ENCODE measurements around the gene RARRES2.
A peak's percentile ranks its signal among the peaks of the same experiment; 100 is the strongest.
"Not testable (repeated sequence)": the region's sequence is repeated elsewhere in the genome, so short reads cannot be mapped to it uniquely, and the experiment has no call there.

Gene RARRES2

GRCh38 chr7:150335108-150335773 is 6.2 kb downstream of the RARRES2 start:
- peak; percentile 25 for DNase-seq

GRCh38 chr7:150334108-150334507 is 7.3 kb downstream of the RARRES2 start:
- DNase-seq: no peak

GRCh38 chr7:150333659-150334058 is 7.8 kb downstream of the RARRES2 start:
- DNase-seq: no peak

GRCh38 chr7:150332852-150333635 is 8.4 kb downstream of the RARRES2 start:
- DNase-seq: no peak

- no peak for DNase-seq
These were observed 11.1 kb downstream of the RARRES2 start for GRCh38 chr7:150330211-150330885.

DNA sequence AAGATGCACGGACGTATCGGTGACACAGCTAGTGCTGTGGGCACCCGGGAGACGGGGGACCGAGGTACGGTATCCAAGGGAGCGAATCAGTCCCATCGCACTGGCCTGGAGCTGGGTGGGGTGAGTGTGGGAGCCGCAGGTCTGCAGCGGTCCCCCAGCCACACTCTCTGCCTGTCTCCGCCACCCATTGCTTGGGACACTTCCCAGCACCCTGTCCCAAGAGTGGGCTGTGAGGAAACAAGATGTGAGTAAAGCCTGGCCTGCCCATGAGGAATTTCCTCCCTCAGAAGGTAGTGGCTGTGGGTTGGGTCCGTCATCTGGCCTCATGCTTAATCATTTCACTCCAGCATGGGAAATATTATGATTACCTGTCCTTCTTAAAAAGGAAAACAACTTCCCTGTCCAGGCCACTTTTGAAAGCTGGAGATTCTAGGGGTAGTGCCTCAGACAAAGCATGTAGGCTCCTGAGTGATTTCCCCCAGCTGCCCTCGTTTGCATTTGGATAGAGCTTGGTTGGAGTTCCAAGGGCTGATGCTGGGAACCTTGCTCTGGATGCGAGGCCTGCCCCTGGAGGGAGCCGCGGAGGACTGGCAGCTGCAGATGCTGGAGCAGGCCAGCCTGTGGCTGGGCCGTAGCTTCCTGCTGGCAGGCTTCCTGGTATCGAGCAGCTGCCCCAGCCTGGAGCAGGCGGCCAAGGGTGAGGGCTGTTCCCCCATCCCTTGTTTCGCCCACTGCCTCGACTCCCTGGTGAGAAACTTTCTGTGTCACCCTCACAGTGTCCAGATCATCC is 11.9 kb downstream of the RARRES2 start:
- no peak for DNase-seq

- DNase-seq: no peak
These were observed 14.1 kb downstream of the RARRES2 start for GRCh38 chr7:150327308-150327707.

DNA sequence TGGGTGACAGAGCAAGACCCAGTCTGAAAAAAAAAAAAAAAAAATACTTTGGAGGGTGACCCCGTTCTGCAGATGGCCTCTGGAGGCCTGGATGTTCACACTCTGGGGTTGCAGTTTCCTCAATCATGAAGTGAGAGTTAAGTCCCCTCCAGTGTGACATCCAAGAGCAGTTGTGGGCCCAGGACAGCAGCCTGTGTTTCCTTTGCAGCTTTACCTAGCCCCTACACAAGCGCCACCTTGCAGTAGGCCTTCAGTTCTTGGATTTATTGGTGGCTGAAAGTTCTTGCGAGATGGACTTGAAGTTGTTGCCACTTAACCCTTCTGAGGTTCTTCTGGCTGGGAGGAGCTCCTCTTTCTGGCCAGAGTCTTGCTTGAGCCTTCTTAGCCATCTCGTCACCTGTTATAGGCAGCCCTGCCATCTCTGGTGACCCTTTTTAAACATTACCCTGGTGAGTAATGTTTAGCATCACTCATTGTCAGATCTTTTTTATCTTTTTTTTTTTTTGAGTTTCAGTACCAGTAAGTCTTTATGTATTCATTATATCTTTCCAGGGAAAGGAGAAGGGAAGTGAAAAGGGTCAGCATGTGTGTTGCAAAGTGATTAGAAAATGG is 14.7 kb downstream of the RARRES2 start:
- DNase-seq: no peak

DNA sequence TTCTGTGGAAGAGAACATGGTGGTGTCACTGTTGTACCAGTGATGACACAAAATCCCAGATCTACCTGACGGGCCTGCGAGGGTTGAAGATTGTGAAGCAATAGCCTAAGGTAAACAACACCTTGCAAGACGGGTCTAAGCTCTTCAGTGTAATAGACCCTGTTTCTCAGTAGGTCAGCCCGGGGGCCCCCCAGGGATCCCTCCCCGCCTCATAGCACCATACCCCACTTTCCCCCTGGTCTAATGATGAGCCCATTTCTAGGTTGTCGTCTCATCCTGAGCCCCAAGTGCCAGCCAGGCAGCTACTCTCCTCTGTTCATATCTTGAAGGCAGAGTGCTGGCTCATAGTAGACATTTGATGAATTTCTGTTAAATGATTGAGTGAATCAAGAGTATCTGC is 15.5 kb downstream of the RARRES2 start:
- no peak for DNase-seq

DNA sequence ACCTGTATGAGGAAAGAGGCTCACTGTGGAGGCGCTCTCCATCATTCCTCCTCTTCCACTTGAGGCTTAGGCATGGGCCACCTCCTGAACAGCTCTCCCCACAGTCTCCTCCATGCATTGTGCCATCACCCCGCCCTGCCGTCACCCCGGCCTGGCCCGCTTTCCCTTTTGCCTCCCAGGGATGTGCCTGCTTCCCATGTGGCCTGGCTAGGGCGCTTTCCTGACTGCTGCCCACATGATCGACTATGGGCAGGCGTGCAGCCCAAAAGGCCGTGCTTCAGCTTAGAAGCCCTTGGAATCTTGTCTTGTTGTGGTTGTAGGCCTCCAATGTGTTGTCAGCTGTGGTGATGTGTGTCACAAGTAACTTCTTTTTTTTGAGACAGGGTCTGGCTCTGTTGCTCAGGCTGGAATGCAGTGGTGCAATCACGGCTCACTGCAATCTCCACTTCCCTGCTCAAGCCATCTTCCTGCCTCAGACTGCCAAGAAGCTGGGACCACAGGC is 16.3 kb downstream of the RARRES2 start:
- DNase-seq: no peak

DNA sequence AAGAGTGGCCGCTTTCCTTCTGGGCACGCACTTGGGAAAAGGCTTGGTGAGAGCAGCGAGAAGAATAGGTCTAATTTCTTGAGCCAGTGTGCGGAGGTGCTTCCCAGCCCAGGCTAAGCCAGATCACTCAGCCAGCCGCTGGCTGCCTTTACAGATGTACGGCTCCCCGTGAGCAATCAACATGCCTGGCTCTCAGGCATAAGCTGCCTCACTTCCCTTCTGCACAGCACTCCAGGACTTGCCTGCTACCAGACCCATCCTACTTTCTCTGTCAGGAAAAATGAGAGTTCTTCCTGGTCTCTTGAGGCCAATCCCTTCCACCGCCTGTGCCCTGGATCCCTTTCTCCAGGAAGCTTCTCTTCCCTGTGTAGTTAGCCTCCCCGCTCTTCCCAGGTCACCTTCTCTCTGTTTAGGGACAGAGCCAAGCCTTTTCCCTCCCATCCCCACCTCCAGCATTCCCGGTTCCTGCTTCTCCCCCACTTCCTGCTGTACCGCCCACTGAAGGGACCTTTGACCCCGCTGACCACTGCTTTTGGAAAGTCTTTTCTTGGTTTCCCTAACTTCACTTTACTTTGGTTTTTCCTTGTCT is 17.0 kb downstream of the RARRES2 start:
- DNase-seq: no peak

DNA sequence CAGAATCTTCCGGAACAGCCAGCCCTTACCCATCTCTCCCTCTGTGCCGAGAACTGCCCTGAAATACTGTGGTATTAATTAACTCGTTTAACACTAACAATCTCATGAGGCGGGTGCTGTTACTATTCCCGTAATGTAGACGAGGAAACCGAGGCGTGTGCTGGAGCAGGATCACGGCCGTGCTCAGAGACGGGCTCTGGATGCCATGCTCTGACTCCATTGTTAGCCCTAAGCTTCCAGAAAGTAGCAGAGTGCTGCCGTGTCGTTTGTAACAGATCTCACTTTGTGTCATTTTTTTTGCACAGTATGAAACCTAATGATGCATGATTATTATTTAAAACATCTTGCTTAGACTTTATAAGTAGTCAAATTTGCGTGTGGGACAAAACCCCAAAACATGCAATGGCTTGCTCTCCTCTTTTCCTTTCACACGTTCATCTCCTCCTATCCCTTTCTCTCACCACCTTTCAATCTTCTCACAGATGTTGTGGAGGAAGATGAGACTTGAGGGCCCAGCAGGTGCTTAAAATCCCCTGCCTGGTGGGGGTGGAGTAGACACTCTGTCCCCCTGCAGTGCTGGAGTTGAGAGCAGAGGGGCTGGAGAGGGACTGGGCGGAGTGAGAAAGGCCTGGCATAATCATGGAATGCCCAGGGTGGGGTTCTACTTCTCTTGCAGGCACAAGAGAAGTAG is 17.6 kb downstream of the RARRES2 start:
- DNase-seq: peak; percentile 14

DNA sequence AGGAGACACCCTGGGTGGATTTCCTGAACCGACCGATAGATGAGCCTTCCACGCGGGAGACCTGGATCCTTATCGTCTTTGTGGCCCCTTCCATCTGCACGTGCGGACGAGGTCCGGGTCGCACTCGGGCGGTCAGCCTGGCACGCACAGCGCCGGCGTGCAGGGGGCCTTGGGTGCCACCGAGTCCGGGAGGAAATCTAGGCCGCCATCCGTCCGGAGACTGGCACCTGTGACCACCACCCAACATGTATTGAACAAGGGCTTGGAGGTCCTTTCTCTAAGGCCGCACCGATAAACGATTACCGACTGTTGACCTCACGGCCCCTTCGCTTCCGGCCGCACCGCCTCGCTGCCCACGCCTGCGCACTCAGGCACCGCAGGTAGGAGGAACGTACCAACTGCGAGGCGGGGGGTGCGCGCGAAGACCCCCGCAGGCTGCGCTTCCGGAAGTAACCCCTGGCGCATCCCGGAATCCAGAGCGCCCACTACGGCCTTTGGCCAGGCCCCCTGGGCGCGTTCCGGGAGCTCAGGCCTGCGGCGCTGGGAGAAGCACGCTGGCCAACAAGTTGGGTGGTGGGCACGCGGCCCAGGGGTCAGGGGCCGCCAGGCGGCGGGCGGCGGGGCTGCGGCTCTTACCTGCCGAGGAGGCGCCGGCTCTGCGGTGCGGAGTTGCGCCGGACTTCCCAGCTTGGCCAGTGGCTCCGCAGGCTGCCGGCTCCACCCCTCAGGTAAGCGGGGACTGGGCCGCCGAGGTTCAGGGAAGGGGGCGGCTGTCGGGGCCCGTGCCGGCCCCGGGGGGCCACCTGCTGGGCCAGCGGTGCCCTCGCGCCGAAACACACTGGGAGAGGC is 18.4 kb downstream of the RARRES2 start, which contains the start of the genes ACTR3C and LRRC61:
ACTR3C (minus strand) TSS at position 713 of the 849 bp plus-strand sequence. CDS start 28,249 bp downstream, outside the sequence.
LRRC61 (plus strand) TSS at position 523 of the 849 bp plus-strand sequence. CDS start 13,507 bp downstream, outside the sequence.
- DNase-seq: peak; percentile 85

DNA sequence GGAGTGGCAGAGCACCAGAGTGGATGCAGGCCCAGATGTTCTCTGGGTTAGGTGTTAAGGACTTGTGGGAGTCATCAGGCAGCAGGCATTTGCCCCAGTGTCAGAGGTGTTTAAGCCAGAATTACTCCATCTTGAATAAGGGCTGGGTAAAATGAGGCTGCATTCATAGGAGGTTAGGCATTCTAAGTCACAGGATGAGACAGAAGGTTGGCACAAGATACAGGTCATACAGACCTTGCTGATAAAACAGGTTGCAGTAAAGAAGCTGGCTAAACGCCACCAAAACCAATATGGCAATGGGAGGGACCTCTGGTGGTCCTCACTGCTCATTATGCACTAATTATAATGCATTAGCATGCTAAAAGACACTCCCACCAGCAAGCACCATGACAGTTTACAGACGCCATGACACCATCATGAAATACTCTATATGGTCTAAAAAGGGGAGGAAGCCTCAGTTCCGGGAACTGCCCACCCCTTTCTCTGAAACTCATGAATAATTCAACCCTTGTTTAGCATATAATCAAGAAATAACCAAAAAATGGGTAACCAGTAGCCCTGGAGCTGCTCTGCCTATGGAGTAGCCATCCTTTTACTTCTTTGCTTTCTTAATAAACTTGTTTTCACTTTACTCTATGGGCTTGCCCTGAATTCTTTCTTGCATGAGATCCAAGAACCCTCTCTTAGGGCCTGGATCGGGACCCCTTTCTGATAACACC is 19.2 kb downstream of the RARRES2 start:
- peak; percentile 5 for DNase-seq

- DNase-seq: no peak
These were observed 19.7 kb downstream of the RARRES2 start for GRCh38 chr7:150321788-150322113.

GRCh38 chr7:150317748-150318444 is 23.5 kb downstream of the RARRES2 start:
- DNase-seq: peak; percentile 19

DNA sequence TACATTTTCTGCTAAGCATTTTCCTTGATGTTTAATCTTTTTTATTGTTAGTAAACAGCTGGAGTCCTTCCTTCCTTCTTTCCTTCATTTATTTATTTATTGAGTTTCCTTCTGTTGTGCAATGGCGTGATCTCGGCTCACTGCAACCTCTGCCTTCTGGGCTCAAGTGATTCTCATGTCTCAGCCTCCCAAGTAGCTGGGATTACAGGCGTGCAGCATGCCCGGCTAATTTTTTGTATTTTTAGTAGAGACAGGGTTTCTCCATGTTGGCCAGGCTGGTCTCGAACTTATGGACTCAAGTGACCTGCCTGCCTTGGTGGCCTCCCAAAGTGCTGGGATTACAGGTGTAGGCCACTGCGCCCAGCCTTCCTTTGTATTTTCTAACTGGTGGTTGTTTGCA is 24.4 kb downstream of the RARRES2 start:
- DNase-seq: not testable (repeated sequence)

- DNase-seq: no peak
These were observed 26.7 kb downstream of the RARRES2 start for GRCh38 chr7:150314639-150315239.

All from COR-L47 (cell line).